CD14-positive monocyte (primary cell): ENCODE data around the gene CYP2S1. TPM values are rescaled to one million over a fixed set of nuclear protein-coding genes. Genes with fewer than 3 reads are reported as not detected.
"Not testable (repeated sequence)": the region's sequence is repeated elsewhere in the genome, so short reads cannot be mapped to it uniquely, and the experiment has no call there.

Source experiments
- DNase-seq, 3 donors: peaks; one replicate each; pipeline ENCODE4 v3.0.0-alpha.2; 2011 to 2022
- H2AFZ ChIP-seq: 2 replicates; pipeline ENCODE4 v1.6.0; 2012; ENCODE audit warnings: mild to moderate bottlenecking, low read depth, low read length, inconsistent platforms; ENCODE audit not compliant: insufficient read depth, poor library complexity, severe bottlenecking
- H3K27ac ChIP-seq, 2 donors: 1 replicate in 1 of 2; 2 replicates in 1 of 2; pipeline ENCODE4 v1.5.1; 2012 to 2013; ENCODE audit warnings: low read length in 2 of 2, control low read depth in 1 of 2, inconsistent platforms in 1 of 2, low read depth in 1 of 2, mild to moderate bottlenecking in 1 of 2
- H3K27me3 ChIP-seq, 2 donors: one replicate each; pipeline versions ENCODE4 v1.6.0 to v1.6.1; 2011 to 2013; ENCODE audit warnings: low read length in 2 of 2; ENCODE audit not compliant: control insufficient read depth in 2 of 2, insufficient read depth in 2 of 2
- H3K36me3 ChIP-seq, 2 donors: replicated peaks in 1 of 2; 1 replicate in 1 of 2; 2 replicates in 1 of 2; pipeline versions ENCODE4 v1.5.1 to v1.6.1; 2012 to 2013; ENCODE audit warnings: low read length in 2 of 2, control low read depth in 1 of 2, inconsistent platforms in 1 of 2, mild to moderate bottlenecking in 1 of 2; ENCODE audit not compliant: insufficient read depth in 2 of 2, control insufficient read depth in 1 of 2
- H3K4me1 ChIP-seq, 2 donors: 1 replicate in 1 of 2; 2 replicates in 1 of 2; pipeline versions ENCODE4 v1.5.1 to v1.6.1; 2012 to 2013; ENCODE audit warnings: low read length in 2 of 2, control low read depth in 1 of 2, inconsistent platforms in 1 of 2, mild to moderate bottlenecking in 1 of 2, moderate library complexity in 1 of 2; ENCODE audit not compliant: insufficient read depth in 2 of 2, control insufficient read depth in 1 of 2
- H3K4me2 ChIP-seq: replicated peaks from 2 replicates; pipeline ENCODE3; 2012; ENCODE audit warnings: low read length, moderate library complexity, mild to moderate bottlenecking; ENCODE audit not compliant: poor library complexity, severe bottlenecking; ENCODE audit errors: extremely low read depth
- H3K4me3 ChIP-seq, 3 experiments: fragments of 200-600 bp in 1 of 3; sonication (generic) in 1 of 3; replicated peaks in 1 of 3; 1 replicate in 2 of 3; 2 replicates in 1 of 3; pipeline ENCODE4 v1.5.1; 2011 to 2013; ENCODE audit warnings: low read length in 3 of 3, mild to moderate bottlenecking in 3 of 3, control low read depth in 2 of 3, low read depth in 2 of 3, inconsistent platforms in 1 of 3, moderate library complexity in 1 of 3
- H3K79me2 ChIP-seq: 2 replicates; pipeline ENCODE4 v1.6.0; 2012; ENCODE audit warnings: mild to moderate bottlenecking, control low read depth, inconsistent platforms, low read length, moderate library complexity; ENCODE audit not compliant: insufficient read depth
- H3K9ac ChIP-seq: 2 replicates; pipeline ENCODE4 v1.6.0; 2017; ENCODE audit warnings: low read length, mild to moderate bottlenecking; ENCODE audit not compliant: insufficient read depth, poor library complexity, severe bottlenecking
- H3K9me3 ChIP-seq, 2 donors: replicated peaks in 1 of 2; 1 replicate in 1 of 2; 2 replicates in 1 of 2; pipeline versions ENCODE4 v1.5.1 to v1.6.1; 2012 to 2013; ENCODE audit warnings: low read length in 2 of 2, control low read depth in 1 of 2; ENCODE audit not compliant: control insufficient read depth in 1 of 2, insufficient read depth in 1 of 2
- H4K20me1 ChIP-seq: 2 replicates; pipeline ENCODE4 v1.6.0; 2012; ENCODE audit warnings: mild to moderate bottlenecking, low read length, control low read depth, moderate library complexity; ENCODE audit not compliant: insufficient read depth
- H3K27ac Mint-ChIP-seq, 7 donors: one replicate each; pipeline ENCODE4 v1.8.0; 2020; ENCODE audit warnings: mild to moderate bottlenecking in 7 of 7, mixed read lengths in 7 of 7, moderate library complexity in 6 of 7, inconsistent platforms in 2 of 7
- H3K27me3 Mint-ChIP-seq, 3 donors: one replicate each; pipeline ENCODE4 v1.8.0; 2021 to 2022; ENCODE audit warnings: low read depth in 3 of 3, mild to moderate bottlenecking in 3 of 3, mixed read lengths in 3 of 3, moderate library complexity in 3 of 3, inconsistent platforms in 1 of 3
- H3K36me3 Mint-ChIP-seq, 2 donors: one replicate each; pipeline ENCODE4 v1.8.0; 2020; ENCODE audit warnings: mixed read lengths in 2 of 2, inconsistent platforms in 1 of 2, mild to moderate bottlenecking in 1 of 2
- H3K4me1 Mint-ChIP-seq: one replicate; pipeline ENCODE4 v1.8.0; 2020; ENCODE audit warnings: mild to moderate bottlenecking, mixed read lengths
- H3K4me3 Mint-ChIP-seq, 2 donors: one replicate each; pipeline ENCODE4 v1.8.0; 2020; ENCODE audit warnings: mild to moderate bottlenecking in 2 of 2, mixed read lengths in 2 of 2, moderate library complexity in 1 of 2
- H3K9me3 Mint-ChIP-seq, 7 donors: one replicate each; pipeline ENCODE4 v1.8.0; 2020 to 2022; ENCODE audit warnings: mixed read lengths in 7 of 7, mild to moderate bottlenecking in 6 of 7, moderate library complexity in 6 of 7, inconsistent platforms in 2 of 7
- CTCF ChIP-seq: fragments of 200-600 bp; IDR thresholded peaks from one replicate; pipeline ENCODE4 v1.8.0; 2022; ENCODE audit warnings: antibody characterized with exemption, mild to moderate bottlenecking
- WGBS: methylation state at CpG from one replicate; pipeline ENCODE4 v1.1.5; 2013; ENCODE audit warnings: missing lambda C conversion rate; ENCODE audit not compliant: insufficient coverage; 5-methylcytosine and 5-hydroxymethylcytosine counted together
- intact Hi-C, 2 donors: fragments of 100-400 bp; cut with micrococcal nuclease; formaldehyde crosslinking; loops; one replicate each; pipeline versions ENCODE4 v1.15.0 to v1.15.1; 2023
- polyA plus RNA-seq, 3 donors: library from polyadenylated mRNA; depleted of rRNA in 1 of 3; unstranded in 2 of 3; stranded (reverse) in 1 of 3; fragments of 300-500 nt in 2 of 3; fragments of >200 nt in 1 of 3; fragmentation: Illumina TruSeq in 2 of 3; gene quantifications; 1 replicate in 2 of 3; 2 replicates in 1 of 3; pipeline ENCODE4 v1.2.3, GENCODE V29; 2012 to 2021

CYP2S1 gene
- polyA plus RNA-seq, 3 donors = 8.9 to 20.3 (median 10.3) TPM

- Histone ChIP-seq H2AFZ (no peak overlapping the region), H3K79me2 (no peaks in the 10 kb centered on the region), H3K4me3 (peak overlapping the region in 1 of 3 experiments; percentile 84), H3K9ac (no peak overlapping the region), H3K36me3 (no peaks in the 10 kb centered on the region), H3K9me3 (no peaks in the 10 kb centered on the region), H3K4me1 (peaks cover 27 to 50% of the 10 kb centered on the region in 2 donors), H3K4me2 (peak overlapping the region; percentile 92), H4K20me1 (no peaks in the 10 kb centered on the region), H3K27ac (peak overlapping the region in 1 of 2 donors; percentile 90), H3K27me3 (no peaks in the 10 kb centered on the region)
- Mint-ChIP-seq H3K27ac (peak overlapping the region in 4 of 7 donors; percentile 17 to 95 (median 57)), H3K27me3 (peaks cover 1 to 2% (median 1%) of the 10 kb centered on the region in 3 donors), H3K4me1 (peaks cover 34% of the 10 kb centered on the region), H3K4me3 (peak overlapping the region; percentile 37 to 94), H3K36me3 (peaks cover 2 to 27% of the 10 kb centered on the region in 2 donors), H3K9me3 (peaks cover 0 to 3% (median 0%) of the 10 kb centered on the region in 7 donors)
- no peak for DNase-seq
- WGBS = 100% methylated on average over 11 of the region's 15 CpGs
- TF ChIP-seq CTCF = no peak
- intact Hi-C loops = no loop called here
Observed at GRCh38 chr19:41174297-41174928, 18.6 kb upstream of the CYP2S1 start.

GRCh38 chr19:41175801-41176777 is 16.9 kb upstream of the CYP2S1 start:
- DNase-seq = peak; percentile 89 to 91 (median 90)
- no peaks in the 10 kb centered on the region for H4K20me1 ChIP-seq
- peak overlapping the region; percentile 56 for H3K9ac ChIP-seq
- WGBS = 6% methylated on average over 9 of the region's 14 CpGs
- no peaks in the 10 kb centered on the region for H3K36me3 ChIP-seq
- peak overlapping the region; percentile 39 to 84 (median 43) for H3K4me3 ChIP-seq
- H3K27me3 ChIP-seq = no peaks in the 10 kb centered on the region
- TF ChIP-seq CTCF = no peak
- Mint-ChIP-seq H3K36me3 (peaks cover 2 to 18% of the 10 kb centered on the region in 2 donors), H3K27ac (peak overlapping the region; percentile 90 to 95 (median 93)), H3K4me1 (peaks cover 34% of the 10 kb centered on the region), H3K27me3 (peaks cover 0 to 2% (median 1%) of the 10 kb centered on the region in 3 donors), H3K9me3 (peaks cover 0 to 3% (median 0%) of the 10 kb centered on the region in 7 donors), H3K4me3 (peak overlapping the region; percentile 74 to 94)
- intact Hi-C loops = no loop called here
- H3K4me2 ChIP-seq = peak overlapping the region; percentile 92
- H2AFZ ChIP-seq = peak overlapping the region; percentile 84
- no peaks in the 10 kb centered on the region for H3K79me2 ChIP-seq
- H3K4me1 ChIP-seq = peaks cover 27 to 50% of the 10 kb centered on the region in 2 donors
- H3K27ac ChIP-seq = peak overlapping the region; percentile 61 to 90
- H3K9me3 ChIP-seq = no peaks in the 10 kb centered on the region

GRCh38 chr19:41180173-41180572 is 12.8 kb upstream of the CYP2S1 start:
- peaks cover 20 to 24% of the 10 kb centered on the region in 2 donors for H3K4me1 ChIP-seq
- intact Hi-C loops, H3K4me3 ChIP-seq, H3K9me3 ChIP-seq, H3K27ac Mint-ChIP-seq, H3K27me3 ChIP-seq, DNase-seq, H3K36me3 ChIP-seq, H3K4me2 ChIP-seq, H3K4me3 Mint-ChIP-seq, H4K20me1 ChIP-seq, H3K79me2 ChIP-seq, H3K36me3 Mint-ChIP-seq, H3K9ac ChIP-seq, H3K27ac ChIP-seq, H2AFZ ChIP-seq, H3K27me3 Mint-ChIP-seq, H3K9me3 Mint-ChIP-seq: not testable (repeated sequence)
- H3K4me1 Mint-ChIP-seq = peaks cover 22% of the 10 kb centered on the region
- WGBS = 100% methylated on average over 1 of the region's 34 CpGs
